Activated naive CD4-positive, alpha-beta T cell treated with anti-CD3 and anti-CD28 coated beads, Interleukin-2, amount 10 ng/mL, durations not matched to agents 7 days and 5 days (primary cell): ENCODE results near the gene SLC9A9.
"Not testable (repeated sequence)": the region's sequence is repeated elsewhere in the genome, so short reads cannot be mapped to it uniquely, and the experiment has no call there.

Experiments used
- CTCF ChIA-PET: fragments of 350-600 bp; sonication (Branson Sonifier 250); formaldehyde crosslinking; loops from one replicate; lab custom pipeline; 2021; ENCODE audit warnings: antibody characterized with exemption; lab: Charles Lee
- DNase-seq: peaks from one replicate; pipeline ENCODE4 v3.0.0-alpha.2; 2020
- H3K27ac Mint-ChIP-seq: one replicate; pipeline ENCODE4 v1.8.0; 2021; ENCODE audit warnings: mild to moderate bottlenecking, moderate library complexity, mixed read lengths
- H3K27me3 Mint-ChIP-seq: one replicate; pipeline ENCODE4 v1.8.0; 2021; ENCODE audit warnings: mild to moderate bottlenecking, mixed read lengths
- H3K36me3 Mint-ChIP-seq: one replicate; pipeline ENCODE4 v1.8.0; 2021; ENCODE audit warnings: mixed read lengths
- H3K4me1 Mint-ChIP-seq: one replicate; pipeline ENCODE4 v1.8.0; 2021; ENCODE audit warnings: mixed read lengths
- H3K4me3 Mint-ChIP-seq: one replicate; pipeline ENCODE4 v1.8.0; 2021; ENCODE audit warnings: mild to moderate bottlenecking, moderate library complexity, mixed read lengths
- H3K9me3 Mint-ChIP-seq: one replicate; pipeline ENCODE4 v1.8.0; 2021; ENCODE audit warnings: mixed read lengths

Gene SLC9A9

DNA sequence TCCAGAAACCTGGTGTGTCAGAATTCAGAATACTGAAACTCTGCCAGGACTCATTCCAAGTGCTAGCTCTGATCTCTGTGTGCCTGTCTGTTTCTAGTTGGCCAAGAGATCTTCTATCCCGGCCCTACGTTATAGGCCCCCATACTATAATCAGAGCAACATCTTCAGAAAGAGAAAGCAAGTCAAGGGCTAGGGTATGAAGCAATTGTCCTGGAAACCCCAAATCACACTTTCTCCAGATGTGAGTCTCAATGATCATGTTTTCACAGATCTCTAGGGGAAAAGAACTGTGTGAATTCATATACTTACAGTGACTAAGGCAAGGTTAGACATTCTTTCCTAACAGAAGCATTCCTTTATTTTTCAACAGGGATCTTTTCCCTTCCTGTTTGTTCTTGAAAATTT, 309.7 kb downstream of the SLC9A9 start:
- Mint-ChIP-seq H3K27ac (no peak overlapping the region), H3K36me3 (no peaks in the 10 kb centered on the region), H3K27me3 (no peaks in the 10 kb centered on the region), H3K9me3 (no peaks in the 10 kb centered on the region), H3K4me1 (peaks cover 15% of the 10 kb centered on the region), H3K4me3 (no peak overlapping the region)
- CTCF ChIA-PET, result no interaction called here
- DNase-seq, result no peak

DNA sequence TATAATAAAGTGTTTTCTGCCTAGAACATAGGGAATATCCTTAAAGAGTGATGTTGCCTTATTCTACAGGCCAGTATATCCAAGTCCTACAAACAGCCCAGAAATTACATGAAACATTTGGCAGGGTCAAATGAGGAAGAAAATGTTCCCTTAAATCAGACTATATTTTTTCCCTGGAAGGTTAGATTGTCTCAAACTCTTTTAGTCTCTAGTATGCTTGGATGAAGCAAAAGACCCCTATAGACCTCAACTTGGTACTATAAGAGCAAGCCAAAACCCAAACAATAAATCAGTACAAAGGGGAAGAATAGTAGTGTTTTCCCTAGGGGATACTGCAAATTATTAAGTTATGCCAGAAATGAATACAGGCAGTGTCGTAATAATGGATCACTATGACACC, 310.2 kb downstream of the SLC9A9 start:
- Mint-ChIP-seq H3K4me3 (no peak overlapping the region), H3K9me3 (no peaks in the 10 kb centered on the region), H3K27ac (no peak overlapping the region), H3K4me1 (peaks cover 15% of the 10 kb centered on the region), H3K36me3 (no peaks in the 10 kb centered on the region), H3K27me3 (no peaks in the 10 kb centered on the region)
- no peak for DNase-seq
- CTCF ChIA-PET, result no interaction called here

DNA sequence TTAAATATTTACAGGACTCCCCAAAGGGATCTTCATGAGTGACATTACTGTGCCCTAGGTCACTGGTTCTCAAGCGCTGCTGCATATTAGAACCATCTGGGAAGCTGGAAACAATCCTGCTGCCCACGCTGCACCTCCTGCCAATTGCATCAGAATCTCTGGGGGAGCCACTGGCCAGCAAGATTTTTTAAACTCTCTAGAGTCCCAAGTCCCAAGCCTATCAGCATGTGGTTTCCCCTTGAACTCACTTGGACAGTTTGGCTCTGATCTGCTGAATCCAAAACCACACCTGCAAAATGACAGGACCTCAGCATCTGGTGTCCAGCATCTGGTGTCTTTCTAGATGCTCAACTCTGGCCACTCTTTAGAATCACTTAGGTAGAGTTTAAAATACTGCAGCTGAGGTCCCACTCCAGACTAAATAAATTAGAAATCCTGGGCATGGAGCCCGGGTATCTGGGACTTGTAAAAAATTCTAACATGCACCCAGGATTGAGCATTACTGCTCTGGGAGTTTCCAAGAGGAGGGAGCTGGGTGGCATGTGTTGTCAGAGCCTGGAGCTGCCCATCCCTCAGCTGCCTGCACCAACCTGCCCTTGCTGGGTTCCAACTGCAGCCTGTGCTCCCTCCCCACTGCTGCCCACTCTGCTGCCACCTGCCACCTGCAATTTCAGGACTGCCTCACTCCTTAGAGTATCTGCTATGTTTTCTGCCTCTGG, 311.3 kb downstream of the SLC9A9 start:
- DNase-seq, result no peak
- CTCF ChIA-PET, result no interaction called here
- no peaks in the 10 kb centered on the region for H3K27me3 Mint-ChIP-seq
- H3K36me3 Mint-ChIP-seq, result no peaks in the 10 kb centered on the region
- H3K4me3 Mint-ChIP-seq, result no peak overlapping the region
- no peak overlapping the region for H3K27ac Mint-ChIP-seq
- peaks cover 15% of the 10 kb centered on the region for H3K4me1 Mint-ChIP-seq
- H3K9me3 Mint-ChIP-seq, result no peaks in the 10 kb centered on the region

DNA sequence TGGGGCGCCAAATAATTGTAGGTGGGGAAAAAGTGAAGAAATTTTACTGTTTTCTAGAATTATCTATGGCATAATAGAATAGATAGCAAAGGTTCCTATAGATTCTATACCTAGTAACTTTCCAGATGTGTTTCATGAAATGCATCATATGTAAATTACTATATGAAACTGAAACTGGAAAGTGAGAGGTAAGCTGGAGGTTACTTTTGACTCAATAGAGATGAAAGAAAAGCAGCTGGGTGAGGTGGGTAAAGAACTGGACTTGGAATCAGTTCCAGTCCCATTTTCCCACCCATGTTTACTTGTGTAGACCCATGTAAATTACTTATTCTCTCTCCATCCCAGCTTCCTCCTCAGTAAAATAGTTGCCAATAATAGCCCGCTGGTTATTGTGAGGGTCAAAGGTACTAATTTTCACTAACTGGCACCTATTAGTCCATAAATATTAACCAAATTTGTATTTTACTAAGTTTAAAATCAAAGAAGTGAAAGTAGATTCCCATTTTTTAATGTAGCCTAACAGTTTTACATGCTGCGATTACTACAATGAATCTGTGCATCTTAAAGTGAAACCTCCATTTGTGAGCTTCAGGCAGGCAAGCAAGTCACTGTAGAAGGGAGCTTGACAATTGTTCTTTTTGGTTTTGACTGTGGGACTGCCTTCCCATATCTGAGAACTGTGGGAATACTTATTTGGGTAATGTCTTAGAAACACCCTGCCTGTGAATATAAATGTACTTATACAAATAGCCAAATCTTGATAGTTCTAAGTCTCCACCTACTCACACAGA, 312.1 kb downstream of the SLC9A9 start:
- DNase-seq, result no peak
- Mint-ChIP-seq H3K4me3 (no peak overlapping the region), H3K36me3 (no peaks in the 10 kb centered on the region), H3K27ac (no peak overlapping the region), H3K27me3 (no peaks in the 10 kb centered on the region), H3K4me1 (peaks cover 15% of the 10 kb centered on the region), H3K9me3 (no peaks in the 10 kb centered on the region)
- CTCF ChIA-PET, result interaction anchor here (0.6 kb wide), 1 partner anchor 167 kb away, joined by 3 read pairs; no protein-coding TSS in a partner anchor

DNA sequence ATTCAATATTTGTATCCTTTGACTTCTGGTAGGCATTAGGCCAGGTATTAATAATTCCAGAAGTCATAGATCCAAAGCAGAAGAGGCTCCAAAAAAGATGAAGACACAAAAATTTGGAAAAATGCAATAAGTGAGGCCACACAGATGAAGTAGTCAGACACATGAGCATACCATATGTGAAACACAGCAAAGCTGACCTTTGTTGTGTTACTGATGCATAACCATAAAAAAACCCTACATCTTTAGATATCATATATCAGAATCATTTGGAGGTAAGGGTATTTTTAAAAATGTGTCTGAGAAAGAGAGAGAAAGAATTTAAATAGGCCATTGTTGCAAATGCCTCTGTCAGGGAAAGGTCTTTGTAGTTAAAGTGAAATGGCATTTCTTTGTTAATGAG, 314.9 kb downstream of the SLC9A9 start:
- DNase-seq, result no peak
- CTCF ChIA-PET, result no interaction called here
- no peak overlapping the region for H3K27ac Mint-ChIP-seq
- H3K36me3 Mint-ChIP-seq, result no peaks in the 10 kb centered on the region
- H3K4me3 Mint-ChIP-seq, result no peak overlapping the region
- peaks cover 20% of the 10 kb centered on the region for H3K4me1 Mint-ChIP-seq
- H3K9me3 Mint-ChIP-seq, result no peaks in the 10 kb centered on the region
- no peaks in the 10 kb centered on the region for H3K27me3 Mint-ChIP-seq

DNA sequence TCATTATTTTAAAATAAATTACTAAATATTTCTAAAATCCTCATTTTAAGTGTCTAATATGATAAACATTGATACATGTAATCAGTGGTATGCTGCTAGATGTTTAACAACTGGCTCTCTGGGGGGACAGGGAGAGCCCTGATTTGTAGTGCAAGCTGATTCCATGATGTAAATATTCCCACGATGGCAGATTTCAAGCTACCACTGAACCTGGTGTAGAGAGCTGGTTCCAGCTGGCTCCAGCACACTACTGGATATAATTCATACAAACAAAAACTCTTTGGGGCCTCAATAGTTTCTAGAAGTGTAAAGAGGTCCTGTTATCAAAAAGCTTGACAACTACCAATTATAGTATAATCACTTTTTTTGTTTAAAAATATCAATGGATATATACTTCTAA, 316.2 kb downstream of the SLC9A9 start:
- Mint-ChIP-seq H3K27ac (no peak overlapping the region), H3K4me1 (peaks cover 20% of the 10 kb centered on the region), H3K27me3 (no peaks in the 10 kb centered on the region), H3K36me3 (no peaks in the 10 kb centered on the region), H3K4me3 (no peak overlapping the region), H3K9me3 (no peaks in the 10 kb centered on the region)
- no peak for DNase-seq
- CTCF ChIA-PET, result no interaction called here

DNA sequence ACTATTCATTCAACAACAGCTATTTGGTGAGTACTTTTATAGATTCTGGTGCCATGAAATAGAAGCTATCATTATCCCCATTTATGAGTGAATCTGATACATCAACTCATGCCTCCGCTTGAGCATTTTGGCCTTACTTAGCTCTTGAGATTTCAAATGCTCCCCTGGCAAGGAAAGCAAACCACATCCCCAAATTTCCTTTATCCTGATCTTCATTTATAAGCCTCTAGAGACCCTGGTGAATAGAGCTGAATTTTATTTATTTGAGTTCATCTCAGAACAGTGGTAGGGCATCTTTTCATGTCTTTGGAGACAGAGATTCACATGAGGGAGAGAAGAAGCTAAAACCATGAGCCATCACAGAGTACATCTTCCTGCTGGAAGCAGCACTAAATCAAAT, 317.2 kb downstream of the SLC9A9 start:
- Mint-ChIP-seq H3K4me1 (peaks cover 12% of the 10 kb centered on the region), H3K9me3 (no peaks in the 10 kb centered on the region), H3K27me3 (no peaks in the 10 kb centered on the region), H3K27ac (no peak overlapping the region), H3K36me3 (no peaks in the 10 kb centered on the region), H3K4me3 (no peak overlapping the region)
- DNase-seq, result no peak
- CTCF ChIA-PET, result no interaction called here

DNA sequence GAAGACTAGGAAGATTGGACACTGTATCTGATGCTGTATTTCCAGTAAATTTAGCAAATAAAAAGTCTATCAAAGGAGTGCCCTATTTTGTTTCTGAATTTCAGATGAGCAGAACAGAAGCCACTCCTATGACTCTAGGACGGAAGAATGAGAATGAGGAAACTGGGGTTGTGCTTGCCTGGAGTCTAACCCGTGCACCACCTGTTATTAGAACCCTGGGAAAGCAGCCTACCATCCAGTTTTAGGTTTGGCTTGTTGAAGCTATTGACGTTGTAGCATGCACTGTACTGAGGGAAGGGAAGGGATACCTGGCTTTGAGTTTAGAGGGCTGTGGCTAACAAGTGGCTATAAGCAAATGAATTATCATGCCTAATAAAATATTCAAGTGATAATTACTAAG, 318.5 kb downstream of the SLC9A9 start:
- Mint-ChIP-seq H3K9me3 (no peaks in the 10 kb centered on the region), H3K4me1 (peaks cover 4% of the 10 kb centered on the region), H3K27ac (no peak overlapping the region), H3K4me3 (no peak overlapping the region), H3K27me3 (no peaks in the 10 kb centered on the region), H3K36me3 (no peaks in the 10 kb centered on the region)
- CTCF ChIA-PET, result no interaction called here
- no peak for DNase-seq

DNA sequence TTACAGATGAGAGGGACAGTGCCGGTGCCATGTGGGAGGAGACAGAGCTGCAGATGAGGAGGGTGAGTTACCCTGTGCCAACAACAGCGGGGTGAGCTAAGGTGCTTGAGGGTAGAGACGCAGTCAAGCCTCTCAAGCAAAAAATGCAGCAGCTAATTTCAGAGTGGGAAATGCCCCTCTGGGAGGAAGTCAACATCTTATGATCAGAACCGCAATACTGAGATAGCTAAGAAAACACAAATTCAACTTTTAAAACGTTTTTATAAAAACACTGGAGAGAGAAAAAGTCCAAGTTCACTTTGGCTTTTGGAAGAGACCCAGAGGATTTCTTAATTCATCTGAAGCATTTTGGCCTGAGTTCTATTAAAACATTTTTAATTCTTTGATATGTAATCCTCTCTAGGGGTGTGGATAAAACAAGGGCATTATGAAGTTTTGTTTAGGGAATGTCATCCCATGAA, 319.2 kb downstream of the SLC9A9 start:
- Mint-ChIP-seq H3K36me3 (no peaks in the 10 kb centered on the region), H3K4me3 (no peak overlapping the region), H3K27me3 (no peaks in the 10 kb centered on the region), H3K9me3 (no peaks in the 10 kb centered on the region), H3K4me1 (peaks cover 4% of the 10 kb centered on the region), H3K27ac (no peak overlapping the region)
- DNase-seq, result no peak
- CTCF ChIA-PET, result no interaction called here

DNA sequence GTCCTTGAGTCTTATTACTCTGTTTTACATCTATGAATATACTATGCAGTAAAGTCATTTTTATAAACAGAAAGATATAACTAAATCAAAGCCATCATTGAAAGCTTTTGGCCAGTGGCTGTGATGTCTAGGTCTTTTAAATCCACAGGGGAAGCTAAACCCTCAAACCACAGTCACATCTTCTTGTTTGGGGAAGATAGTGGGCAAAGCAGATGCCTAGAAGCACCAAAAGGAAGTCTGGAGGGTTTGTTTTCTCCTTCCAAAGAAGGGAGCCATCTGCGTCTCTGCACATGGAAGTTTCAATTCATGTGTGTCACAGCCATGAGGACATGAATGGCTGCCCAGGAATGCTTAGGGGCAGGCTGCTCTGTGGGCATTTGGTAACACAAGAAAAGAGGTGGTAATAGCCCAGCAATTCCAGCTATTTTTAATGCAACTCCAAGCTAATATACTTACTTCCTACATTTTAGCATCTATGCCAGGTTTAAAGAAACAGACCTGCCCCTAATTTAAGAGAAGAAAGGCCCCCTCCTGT, 322.2 kb downstream of the SLC9A9 start:
- H3K4me3 Mint-ChIP-seq, result no peak overlapping the region
- no peaks in the 10 kb centered on the region for H3K27me3 Mint-ChIP-seq
- no peaks in the 10 kb centered on the region for H3K9me3 Mint-ChIP-seq
- no peak overlapping the region for H3K27ac Mint-ChIP-seq
- H3K4me1 Mint-ChIP-seq, result peaks cover 4% of the 10 kb centered on the region
- CTCF ChIA-PET, result no interaction called here
- no peaks in the 10 kb centered on the region for H3K36me3 Mint-ChIP-seq
- DNase-seq, result no peak

DNA sequence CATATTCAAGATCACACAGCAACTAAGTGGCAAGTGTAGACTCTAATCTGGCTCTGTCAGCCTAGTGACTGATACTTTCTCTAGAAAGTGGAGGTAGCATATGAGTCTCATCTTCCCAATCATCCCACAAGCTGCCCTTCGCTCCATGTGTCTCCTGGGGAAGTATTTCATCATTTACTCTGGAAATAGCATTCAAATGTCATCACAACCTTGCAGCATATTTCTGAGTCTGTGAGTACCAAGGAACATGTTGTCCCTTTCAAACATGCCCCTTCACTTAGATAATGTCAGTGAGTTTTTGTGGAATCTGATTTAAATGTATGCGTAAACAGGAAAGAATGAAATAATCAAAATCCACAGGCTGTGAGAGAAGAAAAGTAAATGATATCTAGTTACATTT, 322.9 kb downstream of the SLC9A9 start:
- no peak for DNase-seq
- CTCF ChIA-PET, result no interaction called here
- peaks cover 4% of the 10 kb centered on the region for H3K4me1 Mint-ChIP-seq
- no peaks in the 10 kb centered on the region for H3K36me3 Mint-ChIP-seq
- no peaks in the 10 kb centered on the region for H3K27me3 Mint-ChIP-seq
- no peak overlapping the region for H3K4me3 Mint-ChIP-seq
- H3K27ac Mint-ChIP-seq, result no peak overlapping the region
- no peaks in the 10 kb centered on the region for H3K9me3 Mint-ChIP-seq

DNA sequence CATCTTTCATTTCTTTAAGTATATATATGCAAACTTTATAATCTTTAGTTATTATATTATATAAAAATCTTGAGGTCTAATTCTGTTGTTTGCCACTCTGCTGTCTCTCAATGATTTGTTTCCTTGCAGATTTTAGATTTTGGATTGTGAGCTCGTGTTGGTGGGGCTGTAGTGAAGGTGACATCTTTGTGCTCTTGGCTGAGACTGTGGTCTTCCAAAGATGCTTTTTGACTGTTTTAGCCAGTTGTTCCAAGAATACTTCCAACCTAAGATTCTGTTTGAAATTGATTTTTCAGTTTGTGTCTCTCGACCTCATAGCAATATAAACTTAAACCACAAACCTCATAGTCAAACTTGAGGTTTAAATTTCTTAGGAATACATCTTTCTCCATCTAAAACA, 326.5 kb downstream of the SLC9A9 start:
- CTCF ChIA-PET, result no interaction called here
- DNase-seq, result no peak
- H3K36me3 Mint-ChIP-seq, result no peaks in the 10 kb centered on the region
- H3K27ac Mint-ChIP-seq, result no peak overlapping the region
- no peaks in the 10 kb centered on the region for H3K27me3 Mint-ChIP-seq
- no peak overlapping the region for H3K4me3 Mint-ChIP-seq
- no peaks in the 10 kb centered on the region for H3K9me3 Mint-ChIP-seq
- H3K4me1 Mint-ChIP-seq, result no peaks in the 10 kb centered on the region

DNA sequence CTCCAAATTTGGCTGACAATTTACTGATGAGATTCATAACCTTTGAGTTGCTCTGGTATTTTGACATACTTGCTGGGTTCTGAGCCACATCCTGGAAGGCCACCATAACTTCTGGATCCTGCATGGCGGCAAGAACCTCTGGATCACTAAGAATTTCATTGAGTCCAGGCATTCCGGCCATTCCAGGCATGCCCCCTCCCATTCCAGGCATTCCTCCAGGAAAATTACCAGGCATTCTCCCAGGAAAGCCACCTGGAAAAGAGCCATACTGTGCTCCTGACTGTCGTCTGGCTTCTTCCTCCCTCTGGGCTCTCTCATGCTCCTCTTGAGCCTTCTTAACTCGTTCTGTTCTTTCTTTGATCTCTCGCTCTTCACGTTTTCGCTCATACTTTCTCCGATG, 331.1 kb downstream of the SLC9A9 start:
- H3K27ac Mint-ChIP-seq, H3K9me3 Mint-ChIP-seq, CTCF ChIA-PET, DNase-seq, H3K36me3 Mint-ChIP-seq, H3K4me3 Mint-ChIP-seq, H3K4me1 Mint-ChIP-seq, H3K27me3 Mint-ChIP-seq: not testable (repeated sequence)

DNA sequence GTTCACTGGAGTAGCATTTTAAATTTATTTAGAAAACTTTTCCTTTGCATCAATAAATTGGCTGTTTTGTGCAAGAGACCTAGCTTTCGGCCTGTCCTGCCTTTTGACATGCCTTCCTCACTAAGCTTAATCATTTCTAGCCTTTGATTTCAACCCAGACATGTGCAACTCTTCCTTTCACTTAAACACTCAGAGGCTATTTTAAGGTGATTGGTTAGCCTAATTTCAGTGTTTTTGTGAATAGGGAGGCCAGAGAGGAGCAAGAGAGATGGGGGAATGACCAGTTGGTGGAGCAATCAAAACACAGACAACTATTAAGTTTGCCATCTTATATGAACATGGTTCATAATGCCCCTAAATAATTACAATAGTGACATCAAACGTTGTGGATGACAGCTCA, 333.4 kb downstream of the SLC9A9 start:
- Mint-ChIP-seq H3K27ac (no peak overlapping the region), H3K4me3 (no peak overlapping the region), H3K9me3 (no peaks in the 10 kb centered on the region), H3K27me3 (no peaks in the 10 kb centered on the region), H3K36me3 (no peaks in the 10 kb centered on the region), H3K4me1 (no peaks in the 10 kb centered on the region)
- CTCF ChIA-PET, result interaction anchor here (1.1 kb wide), 1 partner anchor 394 kb away, joined by 3 read pairs; no protein-coding TSS in a partner anchor
- no peak for DNase-seq

DNA sequence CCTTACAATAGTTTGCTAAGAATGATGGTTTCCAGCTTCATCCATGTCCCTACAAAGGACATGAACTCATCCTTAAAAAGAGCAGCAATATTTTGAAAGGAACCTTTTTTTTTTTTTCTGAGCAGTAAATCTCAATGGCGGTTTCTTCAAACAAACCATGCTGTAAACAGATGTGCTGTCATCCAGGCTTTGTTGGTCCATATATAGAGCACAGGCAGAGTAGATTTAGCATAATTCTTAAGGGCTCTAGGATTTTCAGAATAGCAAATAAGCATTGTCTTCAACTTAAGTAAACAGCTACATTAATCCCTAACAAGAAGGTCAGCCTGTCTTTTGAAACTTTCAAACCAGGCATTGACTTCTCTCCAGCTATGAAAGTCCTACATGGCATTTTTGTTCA, 334.2 kb downstream of the SLC9A9 start:
- Mint-ChIP-seq H3K4me3 (no peak overlapping the region), H3K9me3 (no peaks in the 10 kb centered on the region), H3K27me3 (no peaks in the 10 kb centered on the region), H3K27ac (no peak overlapping the region), H3K36me3 (no peaks in the 10 kb centered on the region), H3K4me1 (no peaks in the 10 kb centered on the region)
- no peak for DNase-seq
- CTCF ChIA-PET, result interaction anchor here (1.1 kb wide), 1 partner anchor 393 kb away, joined by 3 read pairs; no protein-coding TSS in a partner anchor
